Activated T-helper 1 cell treated with anti-CD3 and anti-CD28 coated beads, Interleukin-12 subunit alpha, Interleukin-12 subunit beta, Interleukin-2, Interleukin-4 antibody, amounts not matched to agents 30 ng/mL and 10 ng/mL and 1 ng/mL, durations not matched to agents 14 hours and 24 hours and 36 hours (primary cell): ENCODE data around the gene RNPS1. TPM values are rescaled to one million over a fixed set of nuclear protein-coding genes. Genes with fewer than 3 reads are reported as not detected.
"Not testable (repeated sequence)": the region's sequence is repeated elsewhere in the genome, so short reads cannot be mapped to it uniquely, and the experiment has no call there.

ENCODE experiments used
- DNase-seq: peaks from one replicate; pipeline ENCODE4 v3.0.0; 2021; ENCODE audit warnings: low spot score
- H3K27ac Mint-ChIP-seq: one replicate; pipeline ENCODE4 v1.8.0; 2021; ENCODE audit warnings: mild to moderate bottlenecking, mixed read lengths
- H3K27me3 Mint-ChIP-seq: one replicate; pipeline ENCODE4 v1.8.0; 2022; ENCODE audit warnings: mild to moderate bottlenecking, moderate library complexity, mixed read lengths; ENCODE audit not compliant: insufficient read depth
- H3K36me3 Mint-ChIP-seq: one replicate; pipeline ENCODE4 v1.8.0; 2021; ENCODE audit warnings: low read depth, mixed read lengths
- H3K4me1 Mint-ChIP-seq: one replicate; pipeline ENCODE4 v1.8.0; 2021; ENCODE audit warnings: low read depth, mixed read lengths
- H3K4me3 Mint-ChIP-seq: one replicate; pipeline ENCODE4 v1.8.0; 2021; ENCODE audit warnings: mild to moderate bottlenecking, moderate library complexity, mixed read lengths
- H3K9me3 Mint-ChIP-seq: one replicate; pipeline ENCODE4 v1.8.0; 2021; ENCODE audit warnings: mixed read lengths
- intact Hi-C: fragments of 100-400 bp; cut with micrococcal nuclease; formaldehyde crosslinking; loops from one replicate; pipeline ENCODE4 v1.15.1; 2024
- total RNA-seq: library from RNA; stranded (reverse); gene quantifications from 2 replicates; pipeline ENCODE4 v1.2.3, GENCODE V29; 2022

The RNPS1 gene
- total RNA-seq, 1 donor from 2014 or later: 398 TPM

- no peaks in the 10 kb centered on the region for H3K27me3 Mint-ChIP-seq
- no peaks in the 10 kb centered on the region for H3K36me3 Mint-ChIP-seq
- intact Hi-C loops: no loop called here
- no peaks in the 10 kb centered on the region for H3K4me1 Mint-ChIP-seq
- H3K27ac Mint-ChIP-seq: no peak overlapping the region
- no peak for DNase-seq
- H3K9me3 Mint-ChIP-seq: no peaks in the 10 kb centered on the region
- H3K4me3 Mint-ChIP-seq: no peak overlapping the region
Observed at GRCh38 chr16:2277466-2278271, 9.7 kb upstream of the RNPS1 start.

- DNase-seq: no peak
- Mint-ChIP-seq H3K4me1 (no peaks in the 10 kb centered on the region), H3K27me3 (no peaks in the 10 kb centered on the region), H3K4me3 (no peak overlapping the region), H3K27ac (no peak overlapping the region), H3K36me3 (no peaks in the 10 kb centered on the region), H3K9me3 (no peaks in the 10 kb centered on the region)
- intact Hi-C loops: no loop called here
Observed at GRCh38 chr16:2276368-2277195, 8.7 kb upstream of the RNPS1 start.

DNA sequence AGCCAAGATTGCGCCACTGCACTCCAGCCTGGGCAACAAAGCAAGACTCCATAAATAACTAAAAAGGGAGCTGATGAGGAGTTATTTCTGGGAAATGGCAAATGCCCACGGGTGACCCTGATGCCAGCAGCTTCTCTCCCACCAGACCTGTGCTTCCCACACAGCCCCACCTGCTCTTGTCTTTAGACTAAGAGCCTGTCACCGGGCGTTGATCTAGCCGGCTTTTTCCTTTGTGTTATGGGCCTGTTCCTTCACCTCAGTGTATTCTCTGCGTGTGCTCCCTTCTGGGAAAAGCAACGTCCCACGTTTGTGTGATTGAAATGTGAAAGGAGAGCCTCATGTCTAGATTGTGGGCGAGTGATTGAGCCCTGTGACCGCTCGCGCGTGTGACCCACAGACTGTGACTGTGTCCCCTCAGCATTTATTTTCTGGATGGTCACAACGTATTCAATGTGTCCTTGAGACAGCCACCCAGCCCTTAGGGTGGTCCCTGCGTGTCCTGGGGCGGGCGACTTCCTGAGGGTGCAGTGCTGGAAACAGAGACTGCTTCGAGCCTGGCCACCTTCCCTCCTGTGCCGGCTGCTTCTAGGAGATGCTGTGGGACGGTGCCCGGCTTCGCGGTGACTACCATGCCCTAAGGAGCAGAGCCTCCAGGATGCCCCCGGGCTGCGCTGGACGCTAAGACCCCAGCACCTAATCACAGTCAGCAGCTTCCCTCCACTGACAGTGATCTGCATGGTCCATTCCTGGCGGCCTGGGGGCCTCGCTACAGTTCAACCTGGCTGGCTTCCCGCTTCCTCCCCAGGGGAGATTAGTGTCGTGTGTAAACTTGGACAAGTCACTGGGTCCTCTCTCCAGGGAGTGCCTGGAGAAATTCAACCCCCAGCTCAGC, 7.8 kb upstream of the RNPS1 start:
- no peaks in the 10 kb centered on the region for H3K9me3 Mint-ChIP-seq
- no peaks in the 10 kb centered on the region for H3K4me1 Mint-ChIP-seq
- H3K27me3 Mint-ChIP-seq: no peaks in the 10 kb centered on the region
- intact Hi-C loops: no loop called here
- no peak overlapping the region for H3K4me3 Mint-ChIP-seq
- no peaks in the 10 kb centered on the region for H3K36me3 Mint-ChIP-seq
- H3K27ac Mint-ChIP-seq: no peak overlapping the region
- no peak for DNase-seq

- H3K36me3 Mint-ChIP-seq: peaks cover 2% of the 10 kb centered on the region
- H3K4me3 Mint-ChIP-seq: no peak overlapping the region
- peaks cover 2% of the 10 kb centered on the region for H3K27me3 Mint-ChIP-seq
- intact Hi-C loops: no loop called here
- DNase-seq: no peak
- H3K27ac Mint-ChIP-seq: no peak overlapping the region
- no peaks in the 10 kb centered on the region for H3K9me3 Mint-ChIP-seq
- H3K4me1 Mint-ChIP-seq: peaks cover 11% of the 10 kb centered on the region
Observed at GRCh38 chr16:2273931-2274330, 6.0 kb upstream of the RNPS1 start.

DNA sequence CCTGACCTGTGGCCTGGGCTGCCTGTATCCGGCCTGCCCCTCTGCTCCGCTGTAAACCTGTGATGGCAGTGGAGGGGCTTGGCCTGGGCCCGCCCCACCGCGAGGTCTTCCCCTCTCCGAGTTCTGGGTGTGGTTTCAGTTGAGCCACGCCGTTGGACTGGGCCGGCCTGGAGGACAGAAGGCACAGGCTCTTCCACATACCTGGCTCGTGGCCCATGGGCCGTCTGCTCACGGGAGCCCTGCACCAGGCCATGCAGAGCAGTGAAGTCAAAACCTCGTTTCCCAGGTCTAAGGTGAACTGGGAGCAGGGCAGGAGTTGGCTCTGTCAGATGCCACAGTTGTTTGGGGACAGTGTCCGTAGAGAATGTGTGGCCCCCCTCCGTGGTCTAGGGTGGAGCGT, 5.6 kb upstream of the RNPS1 start:
- Mint-ChIP-seq H3K4me1 (peaks cover 12% of the 10 kb centered on the region), H3K27me3 (peaks cover 2% of the 10 kb centered on the region), H3K36me3 (peaks cover 2% of the 10 kb centered on the region), H3K4me3 (no peak overlapping the region), H3K9me3 (no peaks in the 10 kb centered on the region), H3K27ac (no peak overlapping the region)
- no peak for DNase-seq
- intact Hi-C loops: no loop called here

DNA sequence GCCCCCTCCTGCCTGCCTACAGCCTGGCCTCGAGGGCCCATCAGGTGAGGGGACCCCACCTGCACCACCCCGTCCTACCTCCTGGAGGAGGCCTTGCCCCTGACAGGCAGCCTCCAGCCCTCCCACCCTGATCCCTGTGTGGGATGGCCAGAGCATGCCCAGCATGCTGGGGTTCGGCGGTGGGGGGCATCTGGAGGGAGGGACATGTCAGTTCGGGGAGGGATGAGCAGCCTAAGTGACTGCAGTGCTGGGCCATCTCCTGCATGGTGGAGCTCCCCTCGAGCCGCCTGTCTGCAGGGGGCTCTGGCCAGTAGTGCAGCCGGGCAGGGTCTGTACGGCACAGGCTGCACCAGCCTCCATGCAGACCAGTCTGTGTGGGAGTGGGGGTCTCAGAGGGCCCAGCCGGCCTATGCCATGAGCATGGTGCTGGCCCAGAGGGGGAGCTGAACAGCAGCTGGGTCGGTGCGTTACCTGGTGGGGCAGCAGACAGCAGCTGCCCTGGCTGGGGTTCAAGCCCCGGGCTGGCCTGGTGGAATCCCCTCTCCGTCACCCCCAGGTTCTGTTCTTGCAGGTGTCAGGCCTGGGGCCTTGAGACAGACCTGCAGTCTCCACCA, 4.0 kb upstream of the RNPS1 start:
- no peak overlapping the region for H3K27ac Mint-ChIP-seq
- H3K9me3 Mint-ChIP-seq: no peaks in the 10 kb centered on the region
- no peak for DNase-seq
- H3K27me3 Mint-ChIP-seq: peaks cover 2% of the 10 kb centered on the region
- intact Hi-C loops: no loop called here
- no peak overlapping the region for H3K4me3 Mint-ChIP-seq
- peaks cover 3% of the 10 kb centered on the region for H3K36me3 Mint-ChIP-seq
- H3K4me1 Mint-ChIP-seq: peaks cover 13% of the 10 kb centered on the region

DNA sequence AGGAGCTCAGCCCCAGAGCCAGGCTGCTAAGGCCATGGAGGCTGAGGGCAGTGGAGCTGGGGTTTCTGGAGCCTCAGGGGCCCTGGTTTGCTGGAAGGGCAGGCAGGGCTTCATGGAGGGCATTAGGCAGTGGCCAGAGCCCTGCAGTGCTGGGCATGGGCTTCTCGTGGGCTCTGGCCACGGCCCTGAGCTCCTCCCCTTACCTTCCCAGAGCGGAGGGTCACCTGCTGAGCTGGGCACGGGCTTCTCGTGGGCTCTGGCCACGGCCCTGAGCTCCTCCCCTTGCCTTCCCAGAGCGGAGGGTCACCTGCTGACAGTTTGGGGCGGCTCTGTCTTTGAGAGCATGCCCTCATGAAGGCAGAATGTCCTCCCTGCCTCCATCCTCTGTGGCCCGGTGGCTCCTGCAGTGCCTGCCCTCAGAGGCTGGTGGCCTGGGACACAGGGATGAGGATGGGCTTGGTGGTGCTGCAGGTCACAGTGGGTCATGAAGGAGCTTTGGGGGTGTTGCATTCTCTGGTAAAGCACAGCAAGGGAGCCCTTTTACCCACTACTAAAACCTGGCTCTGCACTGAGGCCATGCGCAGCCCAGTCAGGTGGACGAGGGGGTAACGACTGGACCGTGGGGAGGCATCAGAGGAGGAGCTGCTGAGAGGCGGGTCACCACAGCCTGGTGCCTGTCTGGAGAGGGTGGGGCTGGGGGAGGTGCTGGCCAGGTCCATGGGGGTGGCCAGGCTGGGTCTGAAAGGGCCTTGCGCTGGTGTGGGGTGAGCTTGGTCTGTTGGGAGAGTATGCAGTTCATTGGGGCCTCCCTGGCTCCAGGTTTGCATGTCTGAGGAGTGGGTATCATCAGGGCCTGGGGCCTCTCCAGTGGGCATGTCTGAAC, 2.9 kb upstream of the RNPS1 start:
- peaks cover 24% of the 10 kb centered on the region for H3K4me1 Mint-ChIP-seq
- no peak overlapping the region for H3K4me3 Mint-ChIP-seq
- DNase-seq: no peak
- no peak overlapping the region for H3K27ac Mint-ChIP-seq
- peaks cover 2% of the 10 kb centered on the region for H3K27me3 Mint-ChIP-seq
- no peaks in the 10 kb centered on the region for H3K9me3 Mint-ChIP-seq
- peaks cover 11% of the 10 kb centered on the region for H3K36me3 Mint-ChIP-seq
- intact Hi-C loops: no loop called here

- H3K27me3 Mint-ChIP-seq: peaks cover 2% of the 10 kb centered on the region
- no peak for DNase-seq
- peak overlapping the region; percentile 94 for H3K4me3 Mint-ChIP-seq
- H3K9me3 Mint-ChIP-seq: no peaks in the 10 kb centered on the region
- H3K27ac Mint-ChIP-seq: no peak overlapping the region
- peaks cover 15% of the 10 kb centered on the region for H3K36me3 Mint-ChIP-seq
- intact Hi-C loops: no loop called here
- H3K4me1 Mint-ChIP-seq: peaks cover 30% of the 10 kb centered on the region
Observed at GRCh38 chr16:2270070-2270462, 2.1 kb upstream of the RNPS1 start.

- peak overlapping the region; percentile 94 for H3K4me3 Mint-ChIP-seq
- not testable (repeated sequence) for DNase-seq, H3K9me3 Mint-ChIP-seq, H3K27me3 Mint-ChIP-seq
- intact Hi-C loops: loop anchor here (5.0 to 10.0 kb wide), 2 partner anchors 243 to 265 kb away; partner anchors contain the start of genes CEMP1 and NHERF2
- peak overlapping the region; percentile 98 for H3K27ac Mint-ChIP-seq
- peaks cover 41% of the 10 kb centered on the region for H3K4me1 Mint-ChIP-seq
- H3K36me3 Mint-ChIP-seq: peaks cover 24% of the 10 kb centered on the region
Observed at GRCh38 chr16:2267505-2267912, 417 bp downstream of the RNPS1 start.

DNA sequence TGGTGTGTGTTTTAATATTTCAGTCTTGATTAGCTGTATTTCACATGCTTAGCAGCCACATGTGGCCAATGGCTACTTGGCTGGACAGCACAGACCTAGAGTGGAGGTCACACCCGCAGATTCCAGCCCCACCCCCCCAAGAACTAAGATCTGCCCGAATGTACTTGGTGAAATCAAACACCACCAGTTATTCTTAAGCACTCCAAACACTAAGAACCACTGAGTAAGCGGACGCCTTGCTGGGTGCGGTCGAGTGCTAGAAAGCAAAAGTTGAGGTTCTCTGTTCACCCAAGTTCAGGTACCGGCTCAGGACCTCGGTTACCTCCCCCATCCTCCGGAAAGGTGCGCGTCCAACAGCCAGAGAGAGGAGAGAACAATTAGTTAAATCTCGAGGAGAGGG, 1.0 kb downstream of the RNPS1 start:
- peaks cover 41% of the 10 kb centered on the region for H3K4me1 Mint-ChIP-seq
- intact Hi-C loops: loop anchor here (1.0 to 10.0 kb wide), 3 partner anchors 10 to 265 kb away; partner anchors contain the start of genes CEMP1 and NHERF2
- H3K27ac Mint-ChIP-seq: peak overlapping the region; percentile 88
- peaks cover 30% of the 10 kb centered on the region for H3K36me3 Mint-ChIP-seq
- not testable (repeated sequence) for DNase-seq, H3K27me3 Mint-ChIP-seq, H3K9me3 Mint-ChIP-seq
- H3K4me3 Mint-ChIP-seq: peak overlapping the region; percentile 94

- H3K9me3 Mint-ChIP-seq, H3K4me3 Mint-ChIP-seq, DNase-seq, H3K27ac Mint-ChIP-seq, H3K27me3 Mint-ChIP-seq: not testable (repeated sequence)
- peaks cover 40% of the 10 kb centered on the region for H3K36me3 Mint-ChIP-seq
- intact Hi-C loops: loop anchor here (10.0 kb wide), 1 partner anchor 238 kb away; the partner anchor contains the start of gene NHERF2
- peaks cover 28% of the 10 kb centered on the region for H3K4me1 Mint-ChIP-seq
Observed at GRCh38 chr16:2263026-2263425, 4.9 kb downstream of the RNPS1 start.
